HEK293T (cell line): Measurements from ENCODE around the gene GRID1.

Experiments
- FOXA1 ChIP-seq: fragments of 450-650 bp; IDR thresholded peaks from 2 replicates; pipeline ENCODE4 v1.6.1; 2016; ENCODE audit warnings: mild to moderate bottlenecking
- FOXM1 ChIP-seq: fragments of 450-650 bp; IDR thresholded peaks from 2 replicates; pipeline ENCODE4 v1.6.1; 2017; ENCODE audit warnings: mild to moderate bottlenecking, borderline replicate concordance
- HDGF ChIP-seq: fragments of 450-650 bp; IDR thresholded peaks from 2 replicates; pipeline ENCODE4 v1.6.1; 2017; ENCODE audit warnings: antibody characterized with exemption, borderline replicate concordance
- NFRKB ChIP-seq: fragments of 450-650 bp; IDR thresholded peaks from 2 replicates; pipeline ENCODE4 v1.6.1; 2016; ENCODE audit warnings: mild to moderate bottlenecking, moderate library complexity
- SP1 ChIP-seq: fragments of 450-650 bp; IDR thresholded peaks from 2 replicates; pipeline ENCODE4 v1.6.1; 2017
- SUZ12 ChIP-seq: fragments of 450-650 bp; IDR thresholded peaks from 2 replicates; pipeline ENCODE4 v1.6.1; 2016; ENCODE audit warnings: mild to moderate bottlenecking
- TARDBP ChIP-seq: fragments of 450-650 bp; IDR thresholded peaks from 2 replicates; pipeline ENCODE4 v1.6.1; 2016

- TF ChIP-seq SP1: no peak
- no peak for TF ChIP-seq FOXM1
- no peak for TF ChIP-seq TARDBP
- TF ChIP-seq NFRKB: no peak
- no peak for TF ChIP-seq FOXA1
- no peak for TF ChIP-seq HDGF
- TF ChIP-seq SUZ12: no peak
Observed at GRCh38 chr10:86176850-86177536, 189.6 kb downstream of the GRID1 start.
